GM18861 (cell line): ENCODE measurements around the gene PPFIA1.

Source experiments
- ATAC-seq: cut with Tn5 transposase; IDR thresholded peaks from one replicate; pipeline ENCODE4 v1.9.1; 2021; ENCODE audit not compliant: unreplicated experiment

Gene PPFIA1

DNA sequence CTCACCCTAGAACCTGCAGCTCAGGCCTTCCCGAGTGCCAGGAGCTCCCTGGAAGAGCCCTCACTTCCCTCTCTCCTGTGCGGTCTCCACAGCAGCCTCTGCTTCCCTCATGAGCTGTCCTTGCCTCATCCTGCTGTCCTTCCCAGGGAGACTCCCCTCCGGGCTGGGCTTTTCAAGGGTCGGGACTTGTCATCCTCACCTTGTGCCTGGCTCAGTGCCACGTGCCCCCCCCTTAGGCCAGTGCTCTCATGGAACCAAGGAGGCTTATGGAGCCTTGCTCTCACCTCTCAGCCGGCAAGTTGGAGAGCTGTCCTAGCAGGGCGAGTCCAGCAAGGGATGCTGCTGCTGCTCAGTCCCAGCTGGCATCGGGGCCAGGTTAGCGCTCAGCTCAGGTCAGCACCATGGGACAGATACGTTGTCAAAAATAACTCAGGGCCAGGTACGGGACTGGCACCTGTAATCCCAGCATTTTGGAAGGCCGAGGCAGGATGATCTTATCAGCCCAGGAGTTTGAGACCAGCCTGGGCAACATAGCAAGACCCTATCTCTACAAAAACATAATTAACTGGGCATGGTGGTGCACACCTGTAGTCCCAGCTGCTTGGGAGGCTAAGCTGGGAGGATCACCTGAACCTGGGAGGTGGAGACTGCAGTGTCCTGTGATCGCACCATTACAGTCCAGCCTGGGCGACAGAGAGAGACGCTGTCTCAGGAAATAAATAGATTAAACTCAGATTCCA, 141.4 kb downstream of the PPFIA1 start:
- no peak for ATAC-seq

DNA sequence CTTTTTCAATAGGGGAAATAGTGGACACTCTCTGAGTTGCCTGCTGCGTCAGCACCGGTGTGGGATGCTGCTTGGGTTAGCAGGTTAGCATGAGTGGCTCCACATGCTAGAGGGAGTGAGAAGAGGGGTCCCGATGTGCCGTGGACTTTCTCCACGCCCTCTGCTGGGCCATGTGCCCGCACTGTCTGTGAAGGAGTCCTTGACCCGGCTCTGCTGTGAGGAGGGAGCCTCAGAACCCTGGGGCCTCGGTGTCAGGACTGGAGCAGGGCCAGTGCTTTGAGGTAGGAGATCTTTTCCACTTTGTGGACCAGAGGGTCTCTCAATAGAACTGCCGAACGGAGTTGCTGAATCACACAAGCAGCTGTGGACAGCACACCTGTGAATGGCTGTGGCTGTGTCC, 142.7 kb downstream of the PPFIA1 start:
- ATAC-seq: no peak

DNA sequence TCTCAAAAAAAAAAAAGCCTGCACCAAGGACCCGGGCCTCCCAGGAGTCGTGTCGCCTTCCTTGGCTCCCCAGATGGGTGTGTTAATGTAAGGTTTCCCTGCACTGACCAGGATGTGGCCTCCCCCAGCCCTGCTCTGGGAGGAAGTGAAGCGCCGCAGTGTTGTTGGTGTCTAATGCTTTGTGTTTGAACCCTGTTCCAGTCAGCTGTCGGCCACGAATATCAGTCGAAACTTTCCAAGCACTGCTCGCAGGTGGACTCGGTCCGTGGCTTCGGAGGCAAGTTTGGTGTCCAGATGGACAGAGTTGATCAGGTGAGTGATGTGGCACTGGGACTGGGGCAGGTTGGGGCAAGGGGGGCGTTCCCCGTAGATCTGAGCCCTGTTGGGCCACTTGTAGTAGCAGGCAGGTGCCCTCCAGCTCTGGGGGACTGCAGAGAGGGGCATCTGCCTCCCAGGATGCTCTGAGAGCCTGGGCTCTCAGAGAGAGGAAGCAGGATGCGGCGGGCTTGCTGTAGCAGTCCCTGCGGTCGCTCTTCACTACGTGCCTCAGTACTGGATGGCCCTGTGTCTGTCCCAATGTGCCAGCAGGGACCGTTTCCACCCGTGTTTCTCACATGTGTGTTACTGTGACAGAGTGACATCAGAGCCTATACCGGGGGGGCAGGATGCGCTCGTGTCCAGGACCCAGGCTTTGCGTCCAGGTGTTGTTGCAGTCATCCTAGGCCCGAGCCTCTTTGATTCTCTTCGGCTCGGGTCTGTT, 144.0 kb downstream of the PPFIA1 start:
- no peak for ATAC-seq

DNA sequence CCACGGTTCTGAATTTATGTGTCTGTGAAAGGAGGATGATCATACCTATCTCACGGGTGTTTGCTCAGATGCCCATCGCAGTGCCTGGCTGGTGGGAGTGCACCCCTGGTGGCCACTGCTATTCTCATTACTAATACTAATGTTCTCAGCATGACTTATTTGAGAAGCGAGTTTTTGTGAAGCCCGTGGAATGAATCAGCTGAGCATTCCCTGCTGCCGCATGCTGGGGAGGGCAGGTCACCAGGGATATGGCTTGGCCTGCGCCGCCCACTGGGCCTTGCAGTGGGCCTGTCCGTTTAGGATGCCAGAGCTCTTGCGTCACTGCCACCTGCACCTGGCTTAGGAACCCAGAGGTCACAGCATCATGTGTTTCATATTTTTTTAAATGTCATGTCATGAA, 144.7 kb downstream of the PPFIA1 start:
- no peak for ATAC-seq

DNA sequence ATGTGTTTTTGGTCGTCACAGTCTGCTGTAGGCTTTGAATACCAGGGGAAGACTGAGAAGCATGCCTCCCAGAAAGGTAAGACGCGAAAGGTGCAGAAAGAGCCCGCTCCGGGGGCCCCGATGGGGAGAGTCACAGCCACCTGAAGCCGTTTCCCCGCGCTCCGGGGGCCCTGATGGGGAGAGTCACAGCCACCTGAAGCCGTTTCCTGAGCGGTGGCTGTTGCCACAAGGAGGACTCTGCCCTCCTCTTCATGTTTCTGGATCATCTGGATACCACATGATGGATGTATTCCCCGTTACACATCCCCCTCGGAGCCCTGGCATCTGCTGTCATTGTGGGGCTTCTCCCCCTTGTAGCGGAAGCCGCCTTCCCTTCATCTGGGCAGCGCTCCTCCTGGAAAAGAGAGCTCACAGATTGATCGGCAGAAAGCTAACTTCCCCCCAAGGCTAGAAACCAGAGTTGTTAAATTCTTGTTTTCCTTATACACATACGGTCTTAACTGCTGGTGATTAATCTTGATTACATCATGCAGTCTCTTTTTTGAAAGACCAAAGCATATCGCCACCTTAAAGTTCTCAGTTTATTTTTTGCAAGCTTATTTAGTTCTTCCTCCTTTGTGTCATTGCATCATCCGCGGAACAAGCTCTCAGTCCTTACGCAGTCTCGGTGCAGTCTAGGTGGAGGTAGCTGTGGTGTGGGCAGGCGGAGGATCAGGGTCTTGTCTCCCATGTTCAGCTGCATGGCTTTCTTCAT, 145.3 kb downstream of the PPFIA1 start:
- ATAC-seq: no peak

DNA sequence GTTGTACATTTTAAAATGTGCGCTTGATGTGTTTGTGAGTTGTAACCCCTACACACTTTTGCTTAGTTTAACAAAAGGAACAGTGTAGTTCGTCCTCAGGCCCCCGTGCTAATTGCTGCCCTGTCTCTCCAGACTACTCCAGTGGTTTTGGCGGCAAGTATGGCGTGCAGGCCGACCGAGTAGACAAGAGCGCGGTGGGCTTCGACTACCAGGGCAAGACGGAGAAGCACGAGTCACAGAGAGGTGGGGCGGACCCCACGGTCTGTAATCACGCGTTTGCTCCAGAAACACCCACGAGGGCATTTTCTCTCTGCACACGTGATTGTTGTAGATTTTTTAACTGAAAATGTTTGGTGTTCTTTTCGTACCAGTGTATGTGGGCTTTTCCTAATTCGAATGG, 146.4 kb downstream of the PPFIA1 start:
- no peak for ATAC-seq

DNA sequence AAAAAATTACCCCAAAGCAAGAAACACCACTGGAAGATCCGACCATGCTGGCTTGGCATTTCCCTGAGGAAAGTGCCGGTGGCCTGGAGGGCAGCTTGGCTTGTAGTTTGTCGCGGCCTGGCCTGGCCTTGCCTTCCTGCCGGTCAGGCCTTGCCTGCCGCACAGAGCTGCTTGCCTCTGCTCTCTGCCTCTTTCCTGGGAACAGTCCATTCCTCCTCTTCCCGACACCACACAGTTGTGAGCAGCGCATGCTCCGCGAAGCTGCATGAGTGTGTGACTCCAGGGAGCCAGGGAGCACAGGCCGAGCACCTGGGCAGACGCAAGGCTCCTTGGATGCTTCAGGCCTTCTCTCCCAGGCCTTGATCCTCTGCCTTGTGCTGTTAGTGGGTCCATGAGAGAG, 147.6 kb downstream of the PPFIA1 start:
- ATAC-seq: no peak

DNA sequence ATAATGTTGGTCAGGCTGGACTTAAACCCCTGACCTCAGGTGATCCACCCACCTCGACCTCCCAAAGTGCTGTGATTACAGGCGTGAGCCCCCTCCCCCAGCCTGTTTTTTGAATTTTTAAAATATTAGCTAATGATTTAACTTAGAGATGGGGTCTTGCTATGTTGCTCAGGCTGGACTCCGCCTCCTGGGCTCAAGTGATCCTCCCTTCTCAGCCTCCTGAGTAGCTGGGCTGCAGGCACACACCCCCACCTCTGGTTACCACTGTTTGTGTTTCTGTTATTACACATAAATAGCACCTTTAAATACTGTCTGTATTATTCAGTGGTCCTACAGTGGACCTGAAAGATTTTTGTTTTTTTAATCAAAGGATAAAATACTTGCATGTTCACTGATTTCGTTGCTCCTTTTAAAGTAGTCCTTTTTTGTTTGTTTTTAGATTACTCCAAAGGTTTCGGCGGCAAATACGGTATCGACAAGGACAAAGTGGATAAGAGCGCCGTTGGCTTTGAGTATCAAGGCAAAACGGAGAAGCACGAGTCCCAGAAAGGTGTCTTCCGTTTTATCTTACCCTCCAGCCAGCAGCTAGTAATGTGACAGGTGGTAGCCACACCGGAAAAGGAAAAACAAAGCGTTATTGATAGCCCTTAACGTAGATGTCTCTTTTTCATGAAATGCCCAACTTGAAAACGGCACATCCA, 149.0 kb downstream of the PPFIA1 start:
- no peak for ATAC-seq

DNA sequence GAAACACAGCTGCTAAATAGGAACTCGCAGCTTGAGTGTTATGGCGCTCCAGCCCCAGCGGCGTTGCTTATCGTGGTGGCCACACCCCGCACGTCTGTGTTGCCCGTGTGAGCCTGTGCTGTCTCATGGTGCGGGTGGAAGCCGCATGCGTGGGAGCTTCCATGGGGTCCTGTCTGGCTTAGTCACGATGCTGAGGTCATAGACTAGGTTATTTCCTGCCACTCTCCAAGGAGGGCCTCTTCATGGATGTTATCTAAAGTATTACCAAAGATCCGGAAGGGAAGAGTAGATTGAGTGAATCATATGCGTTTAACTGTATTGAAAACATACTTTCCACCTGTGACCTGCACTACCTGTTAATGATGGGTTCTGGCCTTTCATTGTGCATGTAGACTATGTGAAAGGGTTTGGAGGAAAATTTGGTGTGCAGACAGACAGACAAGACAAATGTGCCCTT, 149.5 kb downstream of the PPFIA1 start:
- ATAC-seq: no peak

DNA sequence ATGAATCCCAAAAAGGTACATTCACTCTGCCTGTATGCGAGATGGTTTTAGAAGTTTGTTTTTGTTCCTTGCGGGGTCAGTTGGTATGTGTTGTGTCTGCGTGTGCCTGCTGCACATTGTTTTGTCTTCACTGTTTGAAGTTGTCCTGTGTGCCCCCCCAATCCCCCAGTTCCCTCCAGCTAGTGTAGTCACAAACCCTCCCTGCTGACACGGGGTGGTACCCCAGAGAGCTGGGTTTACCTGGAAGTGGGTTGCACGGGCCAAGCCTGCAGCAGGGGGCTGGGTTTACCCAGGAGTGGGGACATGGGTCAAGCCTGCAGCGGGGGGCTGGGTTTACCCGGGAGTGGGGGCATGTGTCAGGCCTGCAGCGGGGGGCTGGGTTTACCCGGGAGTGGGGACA, 150.0 kb downstream of the PPFIA1 start:
- ATAC-seq: no peak

DNA sequence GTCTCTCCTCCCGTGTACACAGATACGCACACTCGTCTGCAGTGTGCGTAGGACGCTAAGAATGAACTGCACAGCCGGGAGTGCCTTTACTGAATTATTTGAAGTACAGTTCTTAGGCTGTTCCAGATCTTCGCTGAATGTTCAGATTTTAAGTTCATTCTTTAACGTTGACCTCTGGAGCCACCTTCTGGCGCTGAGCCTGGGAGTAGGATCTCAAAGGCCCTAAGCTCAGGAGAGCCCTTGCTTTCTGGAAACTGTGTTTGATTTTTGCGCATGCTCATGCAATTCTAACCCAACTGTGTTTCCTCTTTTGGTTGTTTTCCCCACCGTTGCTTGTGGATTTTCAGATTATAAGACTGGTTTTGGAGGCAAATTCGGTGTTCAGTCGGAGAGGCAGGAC, 150.6 kb downstream of the PPFIA1 start:
- ATAC-seq: no peak

DNA sequence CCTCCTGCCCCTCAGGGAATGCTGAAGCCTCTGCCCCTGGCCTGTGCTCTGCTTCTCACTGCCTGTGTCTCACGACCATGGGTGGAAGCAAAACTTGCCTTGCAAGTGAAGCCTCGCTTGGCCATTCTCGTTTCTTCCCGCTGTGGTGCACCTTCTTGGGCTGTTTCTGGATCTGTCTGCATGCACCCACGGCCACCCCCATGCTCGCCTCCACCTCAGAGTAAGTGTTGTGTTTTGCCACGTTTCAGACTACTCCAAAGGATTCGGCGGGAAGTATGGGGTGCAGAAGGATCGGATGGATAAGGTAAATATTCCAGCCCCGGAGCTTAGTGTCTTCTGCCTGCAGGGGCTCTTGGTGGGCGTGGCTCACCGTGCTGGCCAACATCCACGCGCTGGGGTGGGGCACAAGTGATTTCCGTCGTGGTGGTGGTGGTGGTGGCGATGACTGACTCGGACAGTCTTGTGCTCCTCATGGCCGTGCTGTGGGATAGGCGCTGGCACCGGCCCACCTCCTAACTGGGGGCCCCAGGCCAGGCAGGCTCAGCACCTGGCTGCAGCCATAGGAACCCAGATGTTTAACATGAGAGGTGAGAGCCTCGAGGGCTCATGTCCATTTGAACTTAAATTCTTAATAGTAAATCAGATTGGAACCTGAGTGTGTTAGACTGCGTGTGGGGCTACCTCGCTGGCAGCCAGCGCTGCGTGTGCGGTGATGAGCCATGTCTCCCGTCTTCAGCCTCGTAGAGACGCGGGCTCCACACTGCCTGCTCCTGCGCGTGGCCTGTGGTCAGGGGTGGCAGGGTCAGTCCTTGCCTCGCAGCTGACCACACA, 152.4 kb downstream of the PPFIA1 start:
- ATAC-seq: no peak

DNA sequence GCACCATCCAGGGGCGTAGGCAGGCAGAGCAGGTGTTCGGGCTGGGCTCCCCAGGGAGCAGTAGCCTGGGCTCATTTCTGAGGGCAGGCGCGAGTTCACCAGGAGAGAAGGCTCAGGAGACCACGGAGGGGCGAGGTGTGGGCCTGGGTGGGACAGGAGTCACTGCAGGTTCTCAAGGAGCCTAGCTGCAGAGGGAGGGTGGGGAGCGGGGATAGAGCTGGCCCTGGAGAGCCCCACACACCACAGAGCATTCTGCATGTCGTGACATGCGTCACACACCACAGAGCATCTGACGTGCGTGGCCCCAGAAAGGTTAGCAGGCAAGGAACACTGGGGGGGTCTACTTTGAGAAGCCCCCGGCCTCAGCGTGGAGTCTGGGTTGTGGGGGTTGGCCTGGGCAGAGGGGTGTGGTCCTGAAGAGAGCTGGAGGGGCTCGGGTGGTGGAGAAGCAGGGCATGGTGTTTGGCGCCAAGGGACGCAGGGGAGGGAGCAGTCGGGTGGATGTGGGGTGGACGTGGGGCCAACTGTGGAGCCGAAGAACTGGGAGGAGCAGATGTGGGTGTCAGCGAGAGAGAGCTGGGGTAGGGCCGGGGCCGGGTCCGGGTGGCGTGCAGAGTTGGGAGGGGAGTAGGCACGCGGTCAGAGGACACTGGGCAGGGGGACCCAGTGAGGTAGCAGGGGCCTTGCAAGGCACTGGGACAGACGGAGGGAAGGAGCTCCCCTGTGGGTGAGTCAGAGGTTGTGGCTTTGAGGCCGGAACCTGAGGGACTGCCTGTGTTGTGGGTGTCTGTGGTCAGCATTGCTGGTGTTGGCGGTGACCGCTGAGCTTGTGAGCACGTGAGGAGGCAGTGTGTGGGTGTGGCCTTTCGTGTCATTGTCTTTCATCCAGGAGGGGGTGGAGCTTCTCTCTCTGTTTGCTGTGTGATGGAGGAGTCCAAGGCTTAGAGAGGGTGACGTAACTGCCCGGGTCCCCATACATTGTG, 153.3 kb downstream of the PPFIA1 start:
- ATAC-seq: no peak

DNA sequence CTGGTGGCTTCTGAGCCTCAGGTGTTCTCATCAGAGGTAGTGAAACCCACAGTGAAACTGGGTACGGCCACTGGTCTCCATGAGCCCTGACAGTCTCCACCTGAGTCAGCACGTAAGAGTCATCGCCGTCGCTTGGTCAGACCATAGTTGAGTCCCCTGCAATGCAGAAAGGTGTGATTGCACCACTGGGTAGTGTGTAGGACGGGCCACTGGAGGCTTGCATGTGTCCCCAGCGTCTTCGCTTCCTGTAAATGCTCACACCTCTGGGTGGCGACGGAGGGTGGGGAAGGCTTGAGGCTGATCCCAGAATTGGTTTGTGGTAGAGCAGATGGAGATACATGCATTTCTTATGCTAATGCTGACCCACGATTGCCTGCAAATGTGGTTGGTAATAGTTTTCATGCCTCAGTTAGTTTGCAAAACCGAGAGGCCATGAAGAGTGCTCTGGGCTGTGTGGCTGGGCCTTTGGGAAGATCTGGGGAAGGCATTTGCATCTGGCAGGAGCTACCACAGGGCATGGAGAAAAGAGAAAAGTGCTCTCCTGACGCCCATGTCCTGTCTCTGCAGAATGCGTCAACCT, 154.4 kb downstream of the PPFIA1 start:
- no peak for ATAC-seq

DNA sequence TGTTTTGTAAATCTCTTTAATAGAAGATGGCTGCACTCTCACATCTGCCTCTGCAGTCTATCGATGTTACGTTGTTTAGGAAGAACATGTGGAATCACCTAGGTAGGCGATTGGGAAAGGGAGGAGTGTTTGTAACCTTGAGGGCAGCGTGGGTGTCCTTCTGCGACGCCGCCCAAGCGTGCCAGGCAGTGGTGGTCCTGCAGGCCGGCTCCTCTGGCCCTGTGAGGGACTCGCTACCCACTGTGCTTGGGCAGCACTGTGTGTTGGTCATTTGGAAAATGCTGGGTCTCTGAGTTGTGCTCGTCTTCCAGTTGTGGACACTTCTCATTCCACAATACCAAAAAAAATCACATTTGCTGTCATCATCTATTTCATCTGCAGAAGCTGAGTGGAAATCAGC, 156.9 kb downstream of the PPFIA1 start:
- ATAC-seq: no peak

DNA sequence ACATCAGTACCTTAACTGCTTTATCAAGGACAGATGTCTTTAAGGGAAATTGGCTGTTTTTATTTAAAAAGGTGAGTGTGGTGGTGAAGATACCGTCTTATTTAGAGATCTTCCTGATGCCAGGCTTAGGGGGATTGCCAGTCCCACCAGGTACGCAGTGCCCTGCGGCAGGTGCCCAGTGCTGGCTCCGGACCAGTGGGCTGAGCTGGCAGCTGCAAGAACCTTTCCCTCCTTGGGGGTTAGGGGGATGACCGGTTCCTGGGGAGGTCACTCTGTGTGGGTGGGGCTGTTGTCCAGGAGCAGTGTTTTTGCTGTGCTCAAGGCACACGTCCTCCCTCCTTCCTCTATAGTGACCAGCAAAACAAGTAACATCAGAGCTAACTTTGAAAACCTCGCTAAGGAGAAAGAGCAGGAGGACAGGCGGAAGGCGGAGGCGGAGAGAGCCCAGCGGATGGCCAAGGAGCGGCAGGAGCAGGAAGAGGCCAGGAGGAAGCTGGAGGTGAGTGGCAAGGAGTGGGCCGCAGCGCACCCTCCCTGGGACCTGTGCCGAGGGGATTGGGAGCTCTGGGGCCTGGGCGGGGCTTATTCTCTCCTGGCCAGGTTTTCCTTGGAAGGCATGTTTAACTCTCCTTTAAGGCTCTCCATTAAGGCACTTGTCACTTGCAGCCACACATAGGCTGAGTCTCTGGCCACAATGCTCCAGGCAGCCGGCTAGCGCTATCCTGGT, 158.4 kb downstream of the PPFIA1 start:
- no peak for ATAC-seq

DNA sequence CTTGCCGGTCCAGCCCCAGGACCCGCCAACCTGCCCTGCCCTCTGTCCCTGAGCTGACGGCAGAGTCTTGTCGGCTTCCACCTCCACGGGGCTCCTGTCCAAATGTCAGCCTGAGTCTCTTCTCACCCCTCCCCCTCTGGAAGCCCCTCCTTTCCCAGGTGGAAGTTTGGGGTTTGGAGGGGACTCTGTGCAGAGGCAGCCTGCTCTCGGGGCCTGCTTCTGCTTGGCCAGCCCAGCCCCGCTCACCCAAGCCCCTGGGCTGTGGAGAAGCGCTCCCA, 158.9 kb downstream of the PPFIA1 start:
- no peak for ATAC-seq

DNA sequence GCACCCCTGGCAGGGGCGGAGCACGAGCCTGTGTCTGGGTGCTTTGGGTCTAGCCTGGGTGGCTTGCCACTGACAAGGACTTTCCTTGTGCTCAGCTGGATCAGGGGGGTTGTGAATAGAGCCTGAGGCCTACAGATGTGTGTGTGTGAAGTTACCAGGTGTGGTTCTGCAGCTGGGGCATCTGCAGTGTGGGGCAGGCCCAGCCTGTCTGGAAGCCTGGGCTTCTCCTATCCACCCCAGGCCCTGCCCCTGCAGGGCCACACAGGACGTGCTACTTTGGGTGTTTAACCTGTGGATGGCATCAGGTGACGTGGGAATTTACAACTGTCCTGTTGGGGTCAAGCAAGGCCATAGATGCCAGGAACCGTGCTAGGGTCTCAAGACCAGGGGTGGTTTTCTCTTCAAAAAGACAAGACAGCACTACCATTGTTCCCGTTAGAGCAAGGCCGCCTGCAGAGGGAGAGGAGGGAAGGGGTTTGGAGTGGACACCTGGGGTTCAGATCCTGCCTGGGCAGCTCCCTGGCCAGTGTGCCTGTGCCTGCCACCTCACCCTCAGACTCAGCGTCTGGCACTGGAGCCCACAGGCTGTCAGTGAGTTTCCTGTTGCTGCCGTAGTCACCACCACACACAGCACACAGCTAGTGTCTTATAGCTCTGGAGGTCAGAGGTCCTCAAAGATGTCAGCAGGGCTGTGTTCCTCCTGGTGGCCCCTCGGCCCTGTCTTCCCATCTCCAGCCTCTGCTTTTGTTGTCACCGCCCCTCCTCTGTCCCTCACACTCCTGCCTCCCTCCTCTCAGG, 159.4 kb downstream of the PPFIA1 start:
- no peak for ATAC-seq
